ENCODE results near the gene ABCA4.

- TF ChIP-seq POLR2AphosphoS5 (IDR thresholded peaks at IDR 0.05): no peak
- no peak for TF ChIP-seq POLR2A (IDR thresholded peaks at IDR 0.05)
- no peak for TF ChIP-seq CTCF (IDR thresholded peaks at IDR 0.05)
- TF ChIP-seq EP300 (IDR thresholded peaks at IDR 0.05): no peak
Measured at GRCh38 chr1:94083681-94084080, 37.3 kb downstream of the ABCA4 start.

Measured in stomach (tissue), 4 donors.